HCT116 (cell line): ENCODE results near the gene NRBP1.
A peak's percentile ranks its signal among the peaks of the same experiment; 100 is the strongest.

Experiments used
- CTCF ChIP-seq, 3 experiments: fragments of 200-600 bp in 1 of 3; sonication (generic) in 1 of 3; IDR thresholded peaks in 2 of 3; conservative IDR thresholded peaks in 1 of 3; 2 replicates each; pipeline ENCODE4 v1.5.1; 2012 to 2017; ENCODE audit warnings: low read depth in 2 of 3, low read length in 2 of 3, antibody characterized with exemption in 1 of 3, borderline replicate concordance in 1 of 3, control low read depth in 1 of 3, mild to moderate bottlenecking in 1 of 3, mixed read lengths in 1 of 3, mixed run types in 1 of 3, moderate library complexity in 1 of 3; ENCODE audit not compliant: insufficient read depth in 1 of 3
- POLR2A ChIP-seq: IDR thresholded peaks from 2 replicates; pipeline ENCODE4 v1.7.0; 2011; ENCODE audit warnings: borderline replicate concordance; ENCODE audit not compliant: insufficient read depth, insufficient read length; ENCODE audit errors: extremely low read depth
- POLR2AphosphoS5 ChIP-seq: IDR thresholded peaks from 2 replicates; pipeline ENCODE4 v1.6.1; 2011; ENCODE audit warnings: mild to moderate bottlenecking, low read depth, low read length, moderate library complexity
- YY1 ChIP-seq: IDR thresholded peaks from 2 replicates; pipeline ENCODE4 v1.6.1; 2011; ENCODE audit warnings: low read length, low read depth, moderate library complexity, mild to moderate bottlenecking; ENCODE audit not compliant: insufficient replicate concordance; ENCODE audit errors: extremely low read depth

- TF ChIP-seq CTCF (IDR thresholded peaks at IDR 0.05 in 2 of 3, conservative IDR thresholded peaks at IDR 0.05 in 1 of 3; ENCODE audit: borderline replicate concordance in 1 of 3, insufficient read depth in 1 of 3, low read depth in 2 of 3, low read length in 2 of 3) (no peak), POLR2A (no peak), YY1 (peak; percentile 26), POLR2AphosphoS5 (no peak)
These were observed 17.6 kb downstream of the NRBP1 start for GRCh38 chr2:27446057-27446456.
